Thymus (tissue), 11 donors: ENCODE measurements around the gene TPI1. TPM values are rescaled to one million over a fixed set of nuclear protein-coding genes. Genes with fewer than 3 reads are reported as not detected.
"Not testable (repeated sequence)": the region's sequence is repeated elsewhere in the genome, so short reads cannot be mapped to it uniquely, and the experiment has no call there.

Experiments used
- DNase-seq, 9 donors: peaks; one replicate each; pipeline ENCODE4 v3.0.0-alpha.2; 2013; ENCODE audit warnings: low spot score in 9 of 9, low read depth in 6 of 9, missing footprints in 1 of 9
- H3K27ac ChIP-seq, 2 donors: one replicate each; pipeline ENCODE4 v1.5.1; 2013; ENCODE audit warnings: control low read depth in 1 of 2, low read depth in 1 of 2, low read length in 1 of 2, mild to moderate bottlenecking in 1 of 2, moderate library complexity in 1 of 2
- H3K27me3 ChIP-seq, 2 donors: one replicate each; pipeline ENCODE4 v1.5.1; 2013; ENCODE audit warnings: low read length in 1 of 2; ENCODE audit not compliant: control insufficient read depth in 2 of 2, insufficient read depth in 1 of 2
- H3K36me3 ChIP-seq, 2 donors: one replicate each; pipeline ENCODE4 v1.5.1; 2013; ENCODE audit warnings: low read length in 1 of 2, mild to moderate bottlenecking in 1 of 2, moderate library complexity in 1 of 2; ENCODE audit not compliant: control insufficient read depth in 2 of 2, insufficient read depth in 2 of 2
- H3K4me1 ChIP-seq, 2 donors: one replicate each; pipeline ENCODE4 v1.5.1; 2013; ENCODE audit warnings: low read length in 2 of 2; ENCODE audit not compliant: control insufficient read depth in 2 of 2, insufficient read depth in 2 of 2
- H3K4me3 ChIP-seq, 2 donors: one replicate each; pipeline ENCODE4 v1.5.1; 2013; ENCODE audit warnings: low read length in 2 of 2, control low read depth in 1 of 2, mild to moderate bottlenecking in 1 of 2
- H3K9me3 ChIP-seq, 2 donors: one replicate each; pipeline ENCODE4 v1.5.1; 2013; ENCODE audit warnings: low read length in 1 of 2, mild to moderate bottlenecking in 1 of 2; ENCODE audit not compliant: control insufficient read depth in 2 of 2, insufficient read depth in 1 of 2
- WGBS: extraction: QIAGEN DNeasy Blood & Tissue Kit; methylation state at CpG from one replicate; pipeline ENCODE4 v1.1.7; 2013; 5-methylcytosine and 5-hydroxymethylcytosine counted together
- polyA plus RNA-seq: library from polyadenylated mRNA; stranded (reverse); fragments of 200-250 nt; gene quantifications from one replicate; pipeline ENCODE4 v1.2.3, GENCODE V29; 2013
- total RNA-seq: library from RNA; stranded (reverse); fragments of 120-200 nt; gene quantifications from one replicate; pipeline ENCODE4 v1.2.4, GENCODE V29; 2013
- donor health status: healthy.

Gene TPI1
- total and polyA plus RNA-seq, 2 donors: 282 to 628 TPM

DNA sequence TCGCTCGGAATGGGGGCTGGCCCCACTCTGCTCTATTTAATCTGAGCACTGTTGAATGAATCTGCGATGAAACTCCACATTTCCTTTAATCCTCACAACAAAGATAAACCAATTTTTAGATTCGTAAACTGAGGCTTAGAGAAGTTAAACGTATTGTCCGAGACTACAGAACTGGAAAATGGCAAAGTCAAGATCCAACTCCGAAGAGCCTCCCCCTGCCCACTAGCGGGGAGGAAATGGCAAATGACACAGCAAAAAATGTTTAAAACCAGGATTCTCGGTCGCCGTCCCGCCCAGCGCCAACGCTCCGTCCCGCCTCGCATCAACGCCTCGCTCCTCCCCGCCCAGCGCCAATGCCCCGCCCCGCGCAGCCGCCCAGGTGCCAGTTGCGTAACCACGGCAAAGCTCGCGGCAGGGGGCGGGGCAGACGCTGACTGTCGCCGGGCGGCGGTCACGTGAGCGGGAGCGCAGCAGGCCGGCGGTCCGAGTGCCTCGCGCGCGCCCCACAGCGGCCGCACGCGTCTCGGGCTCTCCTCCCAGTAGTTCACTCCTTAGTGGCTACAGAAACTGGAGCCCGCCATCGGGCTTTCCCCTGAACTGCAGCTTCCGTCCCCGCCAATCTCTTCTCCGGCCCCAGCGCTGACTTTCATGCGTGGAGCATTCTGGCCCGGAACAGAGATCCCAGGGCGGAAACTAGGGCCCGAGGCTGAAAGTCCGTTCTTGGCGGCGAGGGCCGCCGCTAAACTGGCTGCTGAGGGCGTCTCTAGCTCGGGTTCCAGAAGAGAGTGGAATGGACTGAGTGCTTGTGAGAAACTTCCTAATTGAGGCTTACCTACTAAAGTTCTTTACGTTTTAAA lies 23.7 kb downstream of the TPI1 start:
- peak; percentile 72 to 98 (median 95) for DNase-seq
- peak overlapping the region; percentile 59 to 80 for H3K4me3 ChIP-seq
- H3K27ac ChIP-seq: peak overlapping the region; percentile 94 to 96
- H3K36me3 ChIP-seq: no peaks in the 10 kb centered on the region
- no peaks in the 10 kb centered on the region for H3K9me3 ChIP-seq
- H3K27me3 ChIP-seq: no peaks in the 10 kb centered on the region
- peaks cover 8 to 19% of the 10 kb centered on the region in 2 donors for H3K4me1 ChIP-seq
- WGBS: 3% methylated on average over 68 of the region's 68 CpGs

DNA sequence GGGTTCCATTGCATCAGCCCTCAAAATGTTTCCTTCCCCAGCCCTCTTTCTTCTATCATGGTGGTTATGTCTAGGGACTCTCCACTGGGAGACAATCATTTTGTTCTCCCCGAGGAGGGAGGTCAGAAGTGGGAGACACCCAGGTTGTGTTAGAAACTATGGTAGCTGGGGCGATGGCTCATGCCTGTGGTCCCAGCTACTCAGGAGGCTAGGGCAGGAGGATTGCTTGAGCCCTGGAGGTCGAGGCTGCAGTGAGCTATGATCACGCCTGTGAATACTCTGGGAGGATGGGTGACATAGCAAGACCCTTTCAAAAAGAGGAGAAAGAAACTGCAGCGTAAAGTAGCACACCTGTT lies 24.3 kb downstream of the TPI1 start:
- Histone ChIP-seq H3K27me3 (no peaks in the 10 kb centered on the region), H3K36me3 (no peaks in the 10 kb centered on the region), H3K4me3 (peak overlapping the region; percentile 59 to 80), H3K4me1 (peaks cover 8 to 19% of the 10 kb centered on the region in 2 donors), H3K9me3 (no peaks in the 10 kb centered on the region), H3K27ac (peak overlapping the region; percentile 94 to 96)
- 88% methylated on average over 5 of the region's 5 CpGs for WGBS
- no peak for DNase-seq

DNA sequence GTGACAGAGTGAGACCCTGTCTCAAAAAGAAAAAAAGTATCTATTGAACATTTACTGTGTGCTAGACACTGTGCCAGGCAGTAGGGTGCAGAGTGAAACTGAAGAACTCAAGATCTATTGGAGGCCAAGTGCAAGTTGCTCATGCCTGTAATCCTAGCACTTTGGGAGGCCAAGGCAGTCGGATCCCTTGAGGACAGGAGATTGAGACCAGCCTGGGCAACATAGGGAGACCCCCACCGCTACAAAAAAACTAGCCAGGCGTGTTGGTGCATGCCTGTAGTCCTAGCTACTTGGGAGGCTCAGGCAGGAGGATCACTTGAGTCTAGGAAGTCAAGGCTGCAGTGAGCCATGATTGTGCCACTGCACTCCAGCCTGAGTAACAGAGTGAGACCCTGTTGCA lies 25.4 kb downstream of the TPI1 start:
- H3K4me1 ChIP-seq: peaks cover 8 to 19% of the 10 kb centered on the region in 2 donors
- 95% methylated on average over 3 of the region's 3 CpGs for WGBS
- not testable (repeated sequence) for H3K27ac ChIP-seq, DNase-seq, H3K27me3 ChIP-seq, H3K4me3 ChIP-seq, H3K9me3 ChIP-seq, H3K36me3 ChIP-seq

DNA sequence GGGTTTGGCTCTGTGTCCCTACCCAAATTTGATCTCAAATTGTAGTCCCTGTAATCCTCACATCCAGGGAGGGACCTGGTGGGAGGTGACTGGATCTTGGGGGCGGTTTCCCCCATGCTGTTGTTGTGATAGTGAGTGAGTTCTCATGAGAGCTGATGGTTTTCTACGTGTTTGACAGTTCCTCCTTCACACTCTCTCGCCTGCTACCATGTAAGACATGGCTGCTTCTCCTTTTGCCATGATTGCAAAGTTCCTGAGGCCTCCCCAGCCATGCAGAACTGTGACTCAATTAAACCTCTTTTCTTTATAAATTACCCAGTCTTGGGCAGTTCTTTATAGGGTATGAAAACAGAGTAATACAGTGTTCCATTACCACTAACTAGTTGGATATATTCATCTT lies 27.0 kb downstream of the TPI1 start:
- Histone ChIP-seq H3K4me3 (no peak overlapping the region), H3K4me1 (peaks cover 8 to 19% of the 10 kb centered on the region in 2 donors), H3K27me3 (no peaks in the 10 kb centered on the region), H3K9me3 (no peaks in the 10 kb centered on the region), H3K36me3 (no peaks in the 10 kb centered on the region), H3K27ac (no peak overlapping the region)
- DNase-seq: no peak
- 96% methylated on average over 3 of the region's 3 CpGs for WGBS

DNA sequence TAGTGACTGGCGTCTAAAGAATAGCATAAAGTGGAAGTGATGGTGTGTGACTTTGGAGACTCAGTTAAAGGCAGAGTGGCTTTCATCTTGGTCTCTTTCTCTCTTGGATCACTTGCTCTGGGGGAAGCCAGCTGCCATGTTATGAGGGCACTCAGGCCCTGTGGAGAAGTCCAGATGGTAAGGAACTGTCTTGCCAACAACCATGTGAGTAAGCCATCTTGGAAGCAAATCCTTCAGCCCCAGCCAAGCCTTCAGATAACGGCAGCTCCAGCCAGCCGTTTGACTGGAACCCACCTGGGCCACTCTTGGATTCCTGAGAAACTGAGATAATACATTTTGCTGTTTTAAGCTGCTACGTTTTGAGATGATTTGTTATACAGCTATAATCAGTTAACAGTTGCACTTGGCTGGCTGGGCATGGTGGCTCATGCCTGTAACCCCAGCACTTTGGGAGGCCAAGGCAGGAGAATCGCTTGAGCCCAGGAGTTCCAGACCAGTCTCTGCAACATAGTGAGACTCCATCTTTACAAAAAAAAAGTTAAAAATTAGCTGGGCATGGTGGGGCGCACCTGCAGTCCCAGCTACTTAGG lies 29.6 kb downstream of the TPI1 start:
- no peak overlapping the region for H3K4me3 ChIP-seq
- no peak overlapping the region for H3K27ac ChIP-seq
- no peaks in the 10 kb centered on the region for H3K27me3 ChIP-seq
- whole genome bisulfite sequencing: 97% methylated on average over 6 of the region's 6 CpGs
- DNase-seq: no peak
- H3K9me3 ChIP-seq: no peaks in the 10 kb centered on the region
- peaks cover 0 to 7% of the 10 kb centered on the region in 2 donors for H3K4me1 ChIP-seq
- no peaks in the 10 kb centered on the region for H3K36me3 ChIP-seq

DNA sequence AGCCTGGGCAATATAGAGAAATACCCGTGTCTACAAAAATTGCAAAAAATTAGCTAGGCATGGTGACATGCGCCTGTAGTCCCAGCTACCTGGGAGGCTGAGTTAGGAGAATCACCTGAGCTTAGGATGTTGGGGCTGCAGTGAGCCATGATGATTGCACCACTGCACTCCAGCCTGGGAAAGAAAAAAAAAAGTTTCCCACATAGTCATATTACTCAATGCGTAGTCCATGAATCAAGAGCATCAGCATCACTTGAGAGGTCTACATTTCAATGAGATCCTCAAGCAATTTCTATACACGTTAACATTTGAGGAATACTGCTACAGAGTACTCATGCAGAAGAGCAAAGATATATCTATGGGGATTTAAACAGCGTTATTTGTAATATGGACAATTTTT lies 32.1 kb downstream of the TPI1 start:
- H3K36me3 ChIP-seq: no peaks in the 10 kb centered on the region
- H3K9me3 ChIP-seq: no peaks in the 10 kb centered on the region
- no peak overlapping the region for H3K4me3 ChIP-seq
- 72% methylated on average over 5 of the region's 5 CpGs for WGBS
- no peaks in the 10 kb centered on the region for H3K27me3 ChIP-seq
- H3K27ac ChIP-seq: no peak overlapping the region
- H3K4me1 ChIP-seq: peaks cover 4 to 7% of the 10 kb centered on the region in 2 donors
- no peak for DNase-seq

DNA sequence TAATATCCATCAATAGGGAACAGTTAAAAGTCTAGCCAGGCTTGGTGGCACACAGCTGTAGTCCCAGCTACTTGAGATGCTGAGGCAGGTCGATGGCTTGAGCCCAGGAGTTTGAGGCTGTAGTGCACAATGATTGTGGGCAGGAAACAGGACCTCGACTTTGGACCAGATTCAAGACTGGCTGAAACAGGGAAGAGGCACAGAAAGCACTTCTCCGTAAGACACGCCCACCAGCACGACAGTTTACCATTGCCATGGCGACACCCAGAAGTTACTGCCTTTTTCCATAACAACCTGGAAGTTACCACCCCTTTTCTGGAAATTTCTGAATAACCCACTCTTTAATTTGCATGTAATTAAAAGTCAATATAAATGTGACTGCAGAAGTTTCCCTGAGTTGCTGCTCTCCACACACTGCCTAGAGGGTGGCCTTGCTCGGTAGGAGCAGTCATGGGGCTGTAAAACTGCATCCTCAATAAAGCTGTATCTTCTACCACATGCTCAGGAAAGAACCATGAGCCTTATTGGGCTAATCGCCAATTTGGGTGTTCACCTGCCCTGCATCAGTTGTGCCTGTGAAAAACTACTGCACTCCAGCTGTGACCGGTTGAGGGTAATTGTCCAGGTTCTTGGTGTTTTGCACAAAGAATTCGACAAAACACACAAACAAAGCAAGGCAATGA lies 32.6 kb downstream of the TPI1 start:
- WGBS: 46% methylated on average over 10 of the region's 10 CpGs
- Histone ChIP-seq H3K9me3 (no peaks in the 10 kb centered on the region), H3K4me3 (no peak overlapping the region), H3K4me1 (peaks cover 8 to 11% of the 10 kb centered on the region in 2 donors), H3K27ac (no peak overlapping the region), H3K27me3 (no peaks in the 10 kb centered on the region), H3K36me3 (no peaks in the 10 kb centered on the region)
- no peak for DNase-seq

DNA sequence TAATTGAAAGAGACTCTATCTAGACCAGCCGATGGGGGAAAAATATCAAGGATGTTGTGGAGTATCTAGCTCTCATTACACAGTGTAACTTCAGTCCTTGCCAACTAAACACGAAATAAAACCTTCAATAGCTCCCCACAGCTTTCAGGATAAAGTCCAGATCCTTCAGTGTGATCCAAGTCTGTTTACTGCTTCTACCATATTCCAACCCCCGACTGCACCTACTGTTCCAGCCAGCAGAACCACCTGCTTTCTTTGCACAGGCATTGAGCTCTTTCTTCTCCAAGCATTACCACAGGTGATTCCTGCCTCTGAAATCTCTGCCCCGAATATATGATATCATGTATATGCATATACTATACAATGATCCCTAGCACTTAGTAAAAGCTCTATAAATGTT lies 35.1 kb downstream of the TPI1 start:
- Histone ChIP-seq H3K27ac (no peak overlapping the region), H3K4me3 (no peak overlapping the region), H3K36me3 (no peaks in the 10 kb centered on the region), H3K9me3 (no peaks in the 10 kb centered on the region), H3K27me3 (no peaks in the 10 kb centered on the region), H3K4me1 (peaks cover 10 to 16% of the 10 kb centered on the region in 2 donors)
- WGBS: 95% methylated on average over 4 of the region's 4 CpGs
- DNase-seq: no peak

DNA sequence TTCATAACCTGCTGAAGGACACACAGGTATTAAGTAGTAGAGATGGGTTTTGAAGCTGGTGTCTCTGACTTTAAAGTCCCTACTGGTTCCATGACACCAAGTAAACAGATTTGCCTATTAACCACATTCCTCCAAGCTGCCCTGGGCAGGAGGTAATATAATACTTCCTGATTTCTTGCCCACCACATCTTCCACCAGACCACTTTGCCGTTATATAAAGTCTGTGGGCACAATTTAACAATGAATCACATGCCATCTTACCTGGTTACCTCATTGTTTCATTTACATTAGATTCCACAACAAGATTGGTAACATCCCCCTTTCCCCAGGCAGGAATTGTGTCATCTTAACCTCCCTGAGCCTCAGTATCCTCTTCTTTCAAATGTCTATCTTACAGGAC lies 36.4 kb downstream of the TPI1 start:
- peaks cover 10 to 16% of the 10 kb centered on the region in 2 donors for H3K4me1 ChIP-seq
- no peaks in the 10 kb centered on the region for H3K9me3 ChIP-seq
- DNase-seq: no peak
- 71% methylated on average over 1 of the region's 1 CpG for WGBS
- H3K27me3 ChIP-seq: no peaks in the 10 kb centered on the region
- no peaks in the 10 kb centered on the region for H3K36me3 ChIP-seq
- no peak overlapping the region for H3K4me3 ChIP-seq
- H3K27ac ChIP-seq: no peak overlapping the region
